Measurements from ENCODE around the gene NR6A1.
"Not testable (repeated sequence)": the region's sequence is repeated elsewhere in the genome, so short reads cannot be mapped to it uniquely, and the experiment has no call there.

The NR6A1 gene

DNA sequence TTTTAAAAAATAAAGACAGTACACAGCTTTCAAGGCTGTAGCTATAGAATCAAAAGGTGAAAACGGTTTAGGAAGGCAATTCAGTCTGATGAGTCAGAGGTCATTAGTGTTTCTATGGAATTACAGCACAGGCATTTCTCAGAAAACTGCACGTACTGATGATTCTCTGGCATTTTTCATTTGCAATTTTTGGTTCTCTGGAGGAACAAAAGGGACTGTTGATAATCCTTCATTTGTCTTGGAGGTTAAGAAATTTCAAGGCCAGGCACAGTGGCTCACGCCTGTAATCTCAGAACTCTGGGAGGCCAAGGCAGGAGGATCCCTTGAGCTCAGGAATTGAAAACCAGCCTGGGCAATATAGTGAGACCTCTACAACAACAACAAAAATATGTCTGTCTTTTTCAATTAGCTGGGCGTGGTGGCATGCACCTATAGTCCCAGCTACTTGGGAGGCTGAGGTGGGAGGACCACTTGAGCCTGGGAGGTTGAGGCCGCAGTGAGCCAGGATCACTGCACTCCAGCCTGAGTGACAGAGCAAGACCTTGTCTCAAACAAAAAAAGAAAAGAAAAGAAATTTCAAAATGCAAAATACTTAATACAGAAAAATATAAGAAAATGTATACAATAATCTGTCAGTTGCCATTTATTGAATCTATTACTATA, 27.3 kb downstream of the NR6A1 start:
- no peak for TF ChIP-seq ZFX (IDR thresholded peaks at IDR 0.05; ENCODE audit: borderline replicate concordance)
- TF ChIP-seq, protein P1, sequence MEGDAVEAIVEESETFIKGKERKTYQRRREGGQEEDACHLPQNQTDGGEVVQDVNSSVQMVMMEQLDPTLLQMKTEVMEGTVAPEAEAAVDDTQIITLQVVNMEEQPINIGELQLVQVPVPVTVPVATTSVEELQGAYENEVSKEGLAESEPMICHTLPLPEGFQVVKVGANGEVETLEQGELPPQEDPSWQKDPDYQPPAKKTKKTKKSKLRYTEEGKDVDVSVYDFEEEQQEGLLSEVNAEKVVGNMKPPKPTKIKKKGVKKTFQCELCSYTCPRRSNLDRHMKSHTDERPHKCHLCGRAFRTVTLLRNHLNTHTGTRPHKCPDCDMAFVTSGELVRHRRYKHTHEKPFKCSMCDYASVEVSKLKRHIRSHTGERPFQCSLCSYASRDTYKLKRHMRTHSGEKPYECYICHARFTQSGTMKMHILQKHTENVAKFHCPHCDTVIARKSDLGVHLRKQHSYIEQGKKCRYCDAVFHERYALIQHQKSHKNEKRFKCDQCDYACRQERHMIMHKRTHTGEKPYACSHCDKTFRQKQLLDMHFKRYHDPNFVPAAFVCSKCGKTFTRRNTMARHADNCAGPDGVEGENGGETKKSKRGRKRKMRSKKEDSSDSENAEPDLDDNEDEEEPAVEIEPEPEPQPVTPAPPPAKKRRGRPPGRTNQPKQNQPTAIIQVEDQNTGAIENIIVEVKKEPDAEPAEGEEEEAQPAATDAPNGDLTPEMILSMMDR (IDR thresholded peaks at IDR 0.05) = no peak
- H3K27ac ChIP-seq = no peak overlapping the region

DNA sequence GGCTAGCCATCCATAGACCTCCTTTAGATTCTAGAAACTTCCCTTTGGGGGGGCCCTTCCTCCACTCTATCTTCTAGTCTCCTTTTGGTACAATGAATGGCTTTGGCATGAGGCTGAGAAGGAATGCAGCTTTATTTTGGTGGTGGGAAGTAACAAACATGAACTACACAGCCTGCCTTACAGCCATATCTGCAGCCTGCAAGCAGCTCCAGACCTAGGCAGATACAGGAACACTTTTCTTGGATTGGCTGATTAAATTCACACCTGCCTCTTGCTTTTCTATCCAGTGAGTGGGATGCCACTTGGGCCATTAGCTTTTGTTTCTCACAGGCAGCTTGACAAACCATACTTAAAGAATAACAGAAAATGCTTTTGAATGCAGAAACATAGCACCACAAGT, 28.2 kb downstream of the NR6A1 start:
- no peak overlapping the region for H3K27ac ChIP-seq
- no peak for TF ChIP-seq ZFX (IDR thresholded peaks at IDR 0.05; ENCODE audit: borderline replicate concordance)
- TF ChIP-seq, protein P1 (IDR thresholded peaks at IDR 0.05) = no peak

DNA sequence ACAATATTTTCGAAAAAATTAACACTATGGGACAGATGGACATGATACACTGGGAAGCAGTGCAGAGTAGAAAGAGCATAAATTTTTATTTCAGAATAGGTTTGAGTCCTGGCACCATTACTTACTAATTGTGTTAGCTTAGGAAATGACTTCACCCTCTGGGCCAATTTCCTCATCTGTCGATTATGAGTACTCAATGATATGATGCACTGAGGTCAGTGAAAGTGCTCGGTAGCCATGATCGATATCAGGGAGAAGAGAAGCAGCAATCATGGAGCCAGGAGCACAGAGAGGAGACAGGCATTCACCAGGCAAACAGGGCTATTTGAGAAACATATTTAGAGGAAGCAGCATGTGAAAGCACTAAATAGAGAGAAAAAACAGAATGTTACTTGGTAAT, 29.4 kb downstream of the NR6A1 start:
- TF ChIP-seq, protein P1 (IDR thresholded peaks at IDR 0.05) = no peak
- TF ChIP-seq ZFX (IDR thresholded peaks at IDR 0.05; ENCODE audit: borderline replicate concordance) = no peak
- no peak overlapping the region for H3K27ac ChIP-seq

DNA sequence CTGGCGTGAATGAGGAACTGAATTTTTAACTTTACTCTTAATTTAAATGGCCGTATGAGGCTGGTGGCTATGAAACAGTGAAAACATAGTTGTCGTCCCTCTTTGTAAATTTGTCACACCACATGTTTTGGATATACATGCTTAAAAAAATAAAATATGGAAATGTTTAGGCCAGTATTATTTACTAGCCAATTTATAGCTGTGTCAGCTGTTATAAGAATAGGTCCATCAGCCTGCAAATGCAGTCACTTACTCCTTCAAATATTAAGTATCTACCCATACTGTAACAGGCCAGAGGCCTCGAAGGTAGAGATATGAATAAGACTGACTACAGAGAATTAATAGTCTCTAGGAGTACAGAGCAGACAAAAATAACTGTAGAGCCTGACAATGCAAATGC, 30.0 kb downstream of the NR6A1 start:
- TF ChIP-seq ZFX (IDR thresholded peaks at IDR 0.05; ENCODE audit: borderline replicate concordance) = no peak
- TF ChIP-seq, protein P1 (IDR thresholded peaks at IDR 0.05) = no peak
- H3K27ac ChIP-seq = no peak overlapping the region

DNA sequence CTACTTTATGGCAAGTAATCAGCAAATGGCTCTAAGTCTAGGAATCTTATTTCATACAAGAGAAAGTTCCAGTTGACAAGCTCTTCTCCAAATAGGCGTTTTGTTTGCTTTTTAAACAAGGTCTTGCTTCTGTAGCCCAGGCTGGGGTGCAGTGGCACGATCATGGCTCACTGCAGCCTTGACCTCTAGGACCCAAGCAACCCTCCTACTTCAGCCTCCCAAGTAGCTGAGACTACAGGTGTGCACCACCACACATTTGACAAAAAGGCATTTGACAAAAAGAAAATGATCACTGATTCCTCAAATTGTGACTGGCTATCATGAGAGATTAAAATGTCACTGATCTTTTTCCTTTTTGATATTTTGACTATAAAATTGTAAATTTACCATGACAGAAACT, 31.8 kb downstream of the NR6A1 start:
- TF ChIP-seq ZFX (IDR thresholded peaks at IDR 0.05; ENCODE audit: borderline replicate concordance) = no peak
- TF ChIP-seq, protein P1 (IDR thresholded peaks at IDR 0.05) = no peak
- H3K27ac ChIP-seq = no peak overlapping the region

DNA sequence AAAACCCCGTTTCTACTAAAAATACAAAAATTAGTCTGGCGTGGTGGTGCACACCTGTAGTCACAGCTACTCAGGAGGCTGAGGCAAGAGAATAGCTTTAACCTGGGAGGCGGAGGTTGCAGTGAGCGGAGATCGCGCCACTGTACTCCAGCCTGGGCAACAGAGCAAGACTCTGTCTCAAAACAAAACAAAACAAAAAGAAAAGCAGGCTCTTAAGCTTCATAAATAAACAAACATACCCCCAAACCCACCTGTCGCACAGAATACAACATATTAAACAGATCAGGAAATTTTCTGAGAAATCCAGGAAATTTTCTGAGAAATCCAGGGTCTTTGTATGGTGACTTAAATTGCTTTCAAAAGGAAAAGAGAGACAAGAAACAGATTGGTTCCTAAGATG, 33.0 kb downstream of the NR6A1 start:
- H3K27ac ChIP-seq = not testable (repeated sequence)

DNA sequence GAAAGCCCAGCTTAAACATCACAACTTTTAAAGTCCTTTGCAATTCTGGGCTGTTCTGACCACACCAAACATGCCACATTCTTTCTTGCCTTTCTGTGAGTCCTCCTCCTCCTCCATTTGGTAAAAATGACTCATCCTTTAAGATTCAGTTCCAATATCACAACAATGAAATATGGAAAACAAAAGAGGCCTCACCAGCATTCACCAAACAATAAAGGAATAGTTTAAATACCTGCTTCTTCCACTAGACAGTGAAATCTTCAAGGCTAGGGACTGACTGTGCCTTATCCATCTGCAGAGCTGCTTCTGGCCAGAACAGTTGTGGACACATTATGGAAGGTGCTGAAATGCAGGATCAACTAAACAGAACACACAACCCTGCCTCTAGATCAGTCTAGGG, 36.0 kb downstream of the NR6A1 start:
- H3K27ac ChIP-seq = no peak overlapping the region
- no peak for TF ChIP-seq ZFX (IDR thresholded peaks at IDR 0.05; ENCODE audit: borderline replicate concordance)
- TF ChIP-seq, protein P1 (IDR thresholded peaks at IDR 0.05) = no peak

DNA sequence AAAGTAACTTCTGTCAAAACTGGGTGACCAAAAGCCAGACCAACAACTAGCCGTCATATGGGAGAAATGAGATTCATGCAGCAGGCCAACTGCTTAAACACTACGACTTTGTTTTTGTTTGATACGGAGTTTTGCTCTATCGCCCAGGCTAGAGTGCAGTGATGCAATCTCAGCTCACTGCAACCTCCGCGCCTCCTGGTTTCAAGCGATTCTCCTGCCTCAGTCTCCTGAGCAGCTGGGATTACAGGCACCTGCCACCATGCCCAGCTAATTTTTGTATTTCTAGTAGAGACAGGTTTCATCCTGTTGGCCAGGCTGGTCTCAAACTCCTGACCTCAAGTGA, 36.4 kb downstream of the NR6A1 start:
- H3K27ac ChIP-seq = not testable (repeated sequence)

Measured in 22Rv1 (cell line).